Endothelial cell of hepatic sinusoid (primary cell): Measurements from ENCODE around the gene CCDC69.
"Not testable (repeated sequence)": the region's sequence is repeated elsewhere in the genome, so short reads cannot be mapped to it uniquely, and the experiment has no call there.

ENCODE experiments used
- in situ Hi-C: cut with HindIII; loops from 2 replicates; pipeline ENCODE4 v1.10.0; 2017; ENCODE audit warnings: low sequenced_read_pairs

The CCDC69 gene

DNA sequence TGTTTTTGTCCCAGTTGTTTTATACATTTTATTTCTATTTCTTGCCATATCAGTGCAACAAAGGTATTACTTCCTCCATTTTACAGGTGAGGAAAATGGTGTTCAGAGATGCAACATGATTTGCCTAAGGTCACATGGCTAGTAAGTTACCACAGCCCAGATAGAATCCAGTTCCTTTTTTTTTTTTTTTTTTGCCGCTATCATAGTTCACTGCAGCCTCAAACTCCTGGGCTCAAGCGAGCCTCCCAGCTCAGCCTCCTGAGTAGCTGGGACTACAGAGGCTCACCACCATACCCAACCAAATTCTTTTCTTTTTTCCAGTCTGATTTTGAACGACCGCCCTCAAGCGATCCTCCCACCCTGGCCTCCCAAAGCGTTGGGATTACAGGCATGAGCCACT, 480 bp upstream of the CCDC69 start:
- in situ Hi-C loops: no loop called here

DNA sequence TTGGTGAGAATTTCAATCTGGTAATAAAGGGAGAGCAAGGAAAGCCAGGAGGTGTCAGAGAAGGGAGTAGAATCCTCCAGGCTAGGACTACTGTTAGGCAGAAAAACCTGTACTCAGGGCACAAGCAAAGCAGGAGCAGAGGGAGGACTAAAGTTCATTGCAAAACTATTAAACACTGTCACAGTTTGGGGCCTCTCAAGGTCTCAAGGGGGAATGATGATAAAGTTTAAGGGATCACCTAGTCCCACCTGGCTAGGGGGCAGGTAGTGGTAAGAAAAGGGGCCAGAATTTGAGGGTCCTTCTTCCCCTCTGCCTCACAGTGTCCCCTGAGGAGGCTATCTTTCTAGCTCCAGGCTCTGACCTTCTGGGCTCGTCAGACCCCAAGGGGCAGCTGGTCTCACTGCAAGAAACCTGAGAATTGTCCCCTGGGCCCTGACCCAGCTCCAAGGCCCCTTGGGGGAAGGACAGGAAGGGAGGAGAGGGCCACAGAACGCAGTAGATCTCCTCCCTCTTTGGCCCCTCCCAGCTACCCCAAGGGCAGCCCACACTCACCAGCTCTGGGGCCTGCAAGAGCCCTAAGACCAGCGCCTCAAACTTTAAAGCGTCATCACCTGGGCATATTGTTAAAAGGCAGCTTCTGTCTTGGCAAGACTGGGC, 974 bp downstream of the CCDC69 start:
- in situ Hi-C loops: no loop called here

DNA sequence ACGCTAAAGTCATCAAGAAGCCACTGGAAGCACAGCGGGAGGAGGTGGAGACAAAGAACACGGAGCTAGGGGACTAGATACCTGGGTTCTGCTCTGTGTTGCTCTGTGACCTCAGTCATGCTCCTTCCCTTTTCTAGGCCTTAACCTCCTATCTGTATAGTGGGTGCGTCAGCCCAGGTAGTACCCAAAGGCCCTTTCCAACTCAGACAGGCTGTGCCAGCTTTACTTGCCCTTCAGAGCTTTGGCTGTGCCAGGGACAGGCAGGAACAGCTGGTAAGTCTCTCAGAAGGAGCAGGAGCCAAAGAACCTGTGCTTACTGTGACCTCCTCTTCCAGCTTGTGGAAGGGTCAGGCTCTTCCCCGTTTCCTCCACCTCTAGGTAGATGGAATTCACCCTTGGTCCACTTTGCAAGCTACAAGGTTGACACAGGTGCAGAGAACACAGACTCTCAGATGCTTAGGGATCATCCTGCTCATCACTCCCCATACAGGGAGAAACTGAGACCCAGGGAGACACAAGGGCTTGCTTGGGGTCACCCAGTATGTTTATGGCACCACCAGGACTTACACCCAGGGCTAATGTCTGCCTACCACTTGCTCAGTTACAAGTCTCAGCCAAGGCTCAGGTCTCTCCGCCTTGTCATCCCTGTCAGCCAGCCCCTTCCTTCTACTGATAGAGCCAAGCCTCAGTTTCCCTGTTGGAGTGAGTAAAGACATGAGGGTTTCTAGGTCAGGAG, 1.7 kb downstream of the CCDC69 start:
- in situ Hi-C loops: no loop called here

DNA sequence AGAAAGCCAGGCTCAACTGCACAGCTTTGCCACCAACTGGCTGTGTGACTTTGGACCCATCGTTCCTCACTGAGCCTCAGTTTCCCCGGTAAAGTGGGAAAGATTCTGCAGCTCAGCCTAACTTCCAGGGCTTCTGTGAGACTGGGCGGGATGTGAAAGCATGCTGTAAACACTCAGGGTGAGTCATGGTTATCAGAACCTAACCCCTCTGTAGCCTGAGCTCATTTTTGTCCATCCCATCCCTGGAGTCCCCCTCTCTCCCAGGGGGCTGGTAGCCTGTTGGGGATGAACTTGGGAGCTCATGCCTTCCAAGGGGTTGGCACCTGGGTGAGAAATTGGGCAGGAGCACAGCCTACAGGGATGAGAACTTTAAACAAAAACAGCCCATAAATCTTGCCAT, 2.3 kb downstream of the CCDC69 start:
- in situ Hi-C loops: no loop called here

DNA sequence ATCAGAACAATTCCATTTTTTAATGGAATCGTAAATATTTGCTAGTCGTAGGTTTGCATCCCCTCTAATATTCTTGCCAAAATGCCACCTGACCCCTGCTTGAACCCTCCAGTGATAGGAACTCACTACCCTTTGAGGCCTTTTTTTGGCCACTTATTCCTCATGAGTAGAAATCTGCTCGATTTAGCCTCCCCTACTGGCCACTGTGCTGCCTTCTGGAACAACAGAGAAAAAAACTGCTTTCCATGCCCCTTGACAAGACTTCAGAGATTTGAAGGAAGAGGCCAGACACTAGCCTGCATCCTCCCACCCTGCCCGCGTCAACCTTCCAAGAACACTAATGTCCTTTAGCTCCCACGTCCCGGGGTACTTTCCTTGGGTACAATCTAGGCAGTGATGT, 4.1 kb downstream of the CCDC69 start:
- in situ Hi-C loops: no loop called here

DNA sequence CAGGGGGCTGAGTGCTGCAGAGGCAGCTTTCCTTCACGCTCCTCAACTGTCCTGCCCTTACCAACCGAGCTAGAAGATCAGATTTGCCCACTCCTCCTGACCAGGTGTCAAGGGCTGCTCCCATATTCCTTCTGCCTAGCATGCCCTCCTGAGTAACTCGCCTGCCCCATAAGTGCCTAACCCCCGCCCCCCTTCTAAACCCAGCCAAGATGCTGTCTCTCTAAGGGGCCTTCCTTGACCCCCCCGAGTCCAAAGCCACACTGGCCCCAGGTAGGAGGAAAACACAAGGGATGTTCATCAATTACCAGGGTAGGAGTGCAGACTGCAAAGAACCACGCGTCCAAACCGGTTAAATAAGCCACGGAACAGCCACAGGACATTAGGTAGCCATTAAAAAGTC, 4.8 kb downstream of the CCDC69 start:
- in situ Hi-C loops: no loop called here

DNA sequence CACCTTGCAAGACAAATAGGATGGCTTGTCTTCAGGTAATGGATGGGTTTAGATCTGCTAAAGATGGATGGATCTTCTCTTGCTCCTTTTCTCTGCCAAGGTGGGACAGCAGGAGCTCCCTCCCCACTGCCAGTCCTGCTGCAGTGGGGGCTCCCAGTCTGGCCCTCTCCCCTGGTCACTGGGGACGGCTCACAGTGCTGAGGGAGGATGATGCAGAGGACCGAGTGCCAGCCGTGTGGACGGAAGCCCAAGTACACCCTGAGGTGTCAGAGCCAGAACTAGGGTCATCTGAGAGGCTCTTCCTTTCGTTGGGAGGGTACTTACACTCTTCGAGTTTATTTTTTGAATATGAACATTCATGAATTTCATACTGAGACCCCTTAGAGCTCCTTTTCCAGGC, 5.7 kb downstream of the CCDC69 start:
- in situ Hi-C loops: no loop called here

DNA sequence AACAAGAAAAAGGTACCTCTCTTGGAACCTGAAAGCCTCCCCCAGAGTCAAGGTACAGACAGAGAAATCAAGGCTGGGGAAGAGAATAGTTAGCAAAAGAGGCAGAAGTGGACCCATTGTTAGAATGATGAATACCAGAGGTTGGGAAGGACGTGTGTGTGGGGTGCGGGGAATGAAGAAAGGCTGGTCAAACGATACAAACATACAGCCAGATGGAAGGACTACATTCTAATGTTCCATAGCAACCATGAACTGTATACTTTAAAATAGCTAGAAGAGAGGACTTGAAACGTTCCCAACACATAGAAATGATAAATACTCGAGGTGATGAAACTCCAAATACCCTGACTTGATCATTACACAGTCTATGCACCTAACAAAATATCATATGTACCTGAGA, 7.1 kb downstream of the CCDC69 start:
- in situ Hi-C loops: no loop called here

DNA sequence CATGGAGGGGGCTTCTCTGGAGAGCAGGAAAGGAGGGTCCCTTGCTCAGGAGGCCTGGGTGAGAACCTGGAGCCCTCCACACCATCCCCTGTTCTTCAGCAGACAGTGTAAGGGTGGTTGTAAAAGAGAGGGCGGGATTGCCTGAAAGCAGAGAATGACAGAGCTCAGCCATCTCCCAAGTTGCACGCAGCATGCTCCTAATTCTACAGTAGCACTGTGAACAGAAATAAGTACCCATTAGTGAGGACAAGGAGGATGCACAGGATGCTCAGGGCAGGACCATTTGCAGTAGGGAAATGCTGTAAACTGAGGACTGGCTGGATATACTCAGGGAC, 8.4 kb downstream of the CCDC69 start:
- in situ Hi-C loops: no loop called here

DNA sequence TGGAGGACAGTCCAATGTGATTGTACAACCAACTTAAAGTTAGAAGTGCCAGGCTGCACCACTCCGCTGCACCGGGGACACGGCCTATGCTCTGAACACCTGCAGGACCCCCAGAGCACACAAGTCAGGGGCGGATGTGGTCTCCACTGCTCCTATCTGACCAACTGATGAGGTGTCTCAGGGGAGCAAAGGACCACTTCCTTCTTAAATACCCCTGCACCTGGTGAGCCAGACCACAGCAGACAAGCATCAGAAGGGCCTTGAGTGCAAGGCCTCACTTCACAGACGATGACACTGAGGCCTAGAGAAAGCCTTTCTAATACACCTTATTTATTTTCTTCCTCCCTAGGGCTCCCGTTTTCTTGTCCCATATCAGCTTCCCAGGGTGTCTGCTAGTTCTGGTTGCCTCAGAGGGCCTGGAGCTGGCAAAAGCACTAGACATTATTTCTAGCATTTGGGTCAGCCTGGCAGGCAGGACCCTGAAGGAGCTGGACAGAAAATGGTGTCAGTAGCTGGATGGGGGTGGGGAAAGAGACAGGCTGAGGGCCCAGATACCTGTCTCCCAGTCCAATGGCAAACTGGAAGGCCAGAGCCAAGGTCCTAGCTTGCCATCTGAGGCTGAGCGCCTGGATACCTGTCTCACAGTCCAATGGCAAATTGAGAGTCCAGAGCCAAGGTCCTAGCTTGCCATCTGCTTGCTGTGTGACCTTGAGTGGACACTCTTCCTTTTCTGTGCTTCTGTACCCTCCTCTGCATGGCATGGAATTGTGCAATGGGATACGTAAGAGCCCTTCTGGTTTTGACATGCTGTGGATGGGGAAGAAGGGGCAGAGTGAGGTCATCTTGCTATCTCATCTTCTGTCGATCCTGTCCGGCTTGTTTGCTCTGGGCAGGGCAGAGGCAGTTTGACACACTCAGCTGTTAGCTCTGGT, 9.0 kb downstream of the CCDC69 start:
- in situ Hi-C loops: no loop called here

DNA sequence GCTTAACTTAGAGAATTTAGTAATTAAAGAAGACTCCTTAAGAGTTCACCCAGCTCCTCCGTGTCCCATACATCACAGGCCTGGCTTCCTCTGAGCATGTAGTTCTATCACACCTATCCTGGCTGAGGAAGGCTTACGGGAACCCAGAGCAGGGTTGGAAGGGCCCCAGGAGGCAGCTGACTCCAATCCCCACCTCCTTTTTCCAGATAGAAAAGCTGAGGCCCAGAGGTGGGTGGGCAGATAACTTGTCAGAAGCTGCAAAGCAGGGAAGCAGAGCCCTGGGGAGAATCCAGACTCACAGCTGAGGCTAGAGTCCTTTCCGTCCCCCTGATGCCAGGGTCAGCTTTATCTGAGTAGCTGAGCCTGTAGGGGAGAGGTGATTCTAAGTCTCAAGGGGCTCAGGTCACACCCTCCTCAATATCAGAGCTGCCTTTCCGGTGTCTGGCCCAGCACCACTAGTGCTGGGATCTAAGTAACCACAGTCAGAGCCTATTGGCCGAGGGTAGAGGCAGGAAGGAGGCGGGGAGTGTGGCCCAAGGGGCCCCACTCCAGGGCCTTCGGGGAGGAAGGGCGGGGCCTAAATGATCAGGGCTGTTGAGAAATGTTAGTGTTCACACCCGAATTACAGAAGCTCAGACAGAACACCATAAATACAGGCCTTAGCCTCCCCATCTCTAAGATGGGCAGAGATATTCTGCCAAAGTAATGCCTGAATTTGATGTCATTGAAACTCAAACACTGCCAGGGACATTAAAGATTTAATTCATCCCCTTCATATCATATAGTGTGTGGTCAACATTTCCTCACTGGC, 9.9 kb downstream of the CCDC69 start:
- in situ Hi-C loops: no loop called here

DNA sequence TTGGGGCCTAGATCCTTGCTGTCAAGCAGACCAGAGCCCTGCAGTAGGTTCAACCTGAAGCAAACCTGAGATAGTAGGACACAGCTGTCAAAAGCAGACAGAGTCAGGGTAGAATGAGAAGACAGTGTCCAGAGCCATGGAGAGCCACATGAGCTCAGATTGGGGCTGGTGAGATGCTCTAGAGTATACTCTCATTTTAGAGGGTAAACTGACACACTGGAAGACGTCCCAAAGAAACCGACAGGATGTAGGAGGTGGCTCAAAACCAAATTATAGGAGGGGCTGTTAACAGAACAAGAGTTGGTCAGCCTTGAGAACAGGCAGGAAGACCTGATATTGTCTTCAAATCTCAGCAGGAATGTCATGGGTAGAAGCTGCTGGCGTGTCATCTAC, 11.5 kb downstream of the CCDC69 start:
- in situ Hi-C loops: no loop called here

DNA sequence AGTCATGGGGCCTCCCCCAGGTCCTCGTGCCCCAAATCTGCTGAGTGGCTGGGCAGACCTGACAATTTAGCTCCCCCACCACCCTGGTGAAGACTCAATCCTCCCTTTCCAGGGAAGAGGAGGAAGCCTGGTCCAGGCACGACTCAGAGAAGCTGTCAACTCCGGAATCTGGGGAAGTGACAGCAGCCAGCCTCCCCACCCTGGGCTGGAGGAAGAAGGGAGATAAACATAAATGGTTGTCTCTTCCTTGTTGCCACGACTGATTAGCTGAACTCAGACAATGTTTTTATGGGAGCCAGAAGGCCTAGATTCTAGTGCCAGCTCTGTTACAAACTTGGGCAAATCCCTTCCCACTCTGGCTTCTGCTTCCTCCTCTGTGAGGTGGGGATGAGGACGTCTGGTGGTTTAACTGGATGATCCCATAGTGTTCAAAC, 15.4 kb downstream of the CCDC69 start:
- in situ Hi-C loops: no loop called here

DNA sequence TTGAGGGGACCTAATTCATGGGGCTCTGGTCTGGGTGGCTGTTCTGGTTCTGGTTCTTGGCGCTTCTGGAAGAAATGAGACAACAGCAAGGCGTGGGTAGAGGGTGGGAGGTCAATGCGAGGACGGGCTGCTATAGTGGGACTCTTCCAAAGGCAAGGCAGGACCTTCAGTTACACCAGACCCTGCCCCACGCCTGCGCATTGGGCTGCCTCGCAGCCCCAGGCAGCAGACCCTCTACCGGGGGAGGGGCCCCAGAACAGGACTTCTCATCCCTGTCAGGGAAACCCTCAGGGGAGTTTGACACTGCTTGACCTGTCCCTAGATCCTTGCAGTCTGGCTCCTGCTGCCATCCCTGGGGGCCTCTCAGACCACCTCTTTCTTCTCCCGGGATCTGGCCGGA, 18.5 kb downstream of the CCDC69 start:
- in situ Hi-C loops: no loop called here

DNA sequence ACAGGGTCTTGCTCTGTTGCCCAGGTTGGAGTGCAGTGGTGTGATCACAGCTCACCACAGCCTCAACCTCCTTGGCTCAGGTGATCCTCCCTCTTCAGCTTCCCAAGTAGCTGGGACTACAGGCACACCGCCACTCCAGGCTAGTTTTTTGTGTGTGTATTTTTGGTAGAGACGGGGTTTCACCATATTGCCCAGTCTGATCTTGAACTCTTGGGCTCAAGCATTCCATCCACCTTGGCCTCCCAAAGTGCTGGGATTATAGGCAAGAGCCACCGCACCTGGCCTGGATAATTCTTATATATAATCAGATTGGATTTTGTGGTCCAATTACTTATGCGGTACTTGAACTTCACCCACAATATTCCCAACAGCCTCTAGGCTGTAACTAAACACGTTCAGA, 19.8 kb downstream of the CCDC69 start:
- in situ Hi-C loops: no loop called here

DNA sequence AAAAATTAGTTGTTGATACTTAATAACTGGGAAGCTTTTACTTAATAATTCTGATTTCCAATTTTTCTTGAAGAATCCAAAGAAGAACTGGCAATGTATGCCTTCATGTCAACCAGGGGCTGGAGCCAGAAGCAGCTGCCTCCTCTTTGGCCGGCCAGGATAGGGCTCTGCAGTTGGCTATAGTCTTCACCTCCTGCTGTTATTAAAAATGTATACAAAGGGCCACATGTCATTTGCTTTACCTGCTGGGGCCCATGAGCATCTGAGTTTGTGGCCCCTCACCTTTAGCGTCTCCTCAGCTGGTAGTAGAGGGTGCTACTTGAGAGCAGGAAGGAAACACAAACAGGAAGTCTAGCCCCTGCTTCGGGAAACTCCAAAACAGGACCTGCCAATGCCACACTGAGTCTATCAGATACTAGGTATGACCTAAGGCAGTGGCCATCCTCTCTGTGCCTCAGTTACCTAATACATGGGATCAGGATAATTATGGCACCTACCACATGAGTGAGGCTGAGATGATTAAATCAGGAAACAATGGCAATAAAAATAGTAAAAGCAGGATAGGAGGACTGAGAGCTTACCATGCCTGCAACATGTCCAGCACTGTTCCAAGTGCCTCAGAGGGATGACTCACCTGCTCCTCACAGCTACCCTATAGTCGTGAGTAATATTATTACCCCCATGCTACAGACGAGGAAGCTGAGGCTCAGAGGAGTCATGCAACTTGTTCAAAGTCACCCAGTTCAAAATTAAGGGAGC, 21.3 kb downstream of the CCDC69 start:
- in situ Hi-C loops: no loop called here

DNA sequence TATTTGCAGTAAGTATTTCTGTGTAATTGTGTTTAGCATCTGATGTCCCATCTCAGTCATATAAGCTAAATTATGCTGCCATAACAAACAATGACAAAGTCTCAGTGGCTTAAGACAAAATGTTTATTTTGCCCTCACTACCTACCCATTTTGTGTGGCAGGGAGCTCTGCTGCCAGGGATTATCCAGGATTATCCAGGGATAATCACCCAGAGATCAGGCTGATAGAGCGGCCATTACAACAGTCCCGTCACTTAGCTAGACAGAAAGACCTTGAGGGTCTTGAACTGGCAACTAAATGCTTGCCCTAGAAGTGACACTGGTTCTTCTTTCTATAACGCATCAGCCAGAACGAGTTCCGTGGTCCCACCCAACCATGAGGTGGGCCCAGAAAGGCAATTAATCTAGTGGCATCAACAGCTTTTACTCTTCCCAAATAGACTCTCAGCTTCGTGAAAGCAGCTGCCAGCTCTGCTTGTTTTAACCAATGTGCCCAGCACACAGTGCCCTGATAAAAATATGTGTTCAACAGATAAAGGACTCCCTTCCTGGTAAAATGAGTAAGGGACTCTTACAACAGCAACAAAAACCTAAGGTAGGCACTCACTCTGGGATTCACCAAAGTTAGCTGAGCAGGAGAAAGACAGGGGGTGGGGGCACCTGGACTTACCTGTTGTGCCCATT, 22.8 kb downstream of the CCDC69 start:
- in situ Hi-C loops: no loop called here

DNA sequence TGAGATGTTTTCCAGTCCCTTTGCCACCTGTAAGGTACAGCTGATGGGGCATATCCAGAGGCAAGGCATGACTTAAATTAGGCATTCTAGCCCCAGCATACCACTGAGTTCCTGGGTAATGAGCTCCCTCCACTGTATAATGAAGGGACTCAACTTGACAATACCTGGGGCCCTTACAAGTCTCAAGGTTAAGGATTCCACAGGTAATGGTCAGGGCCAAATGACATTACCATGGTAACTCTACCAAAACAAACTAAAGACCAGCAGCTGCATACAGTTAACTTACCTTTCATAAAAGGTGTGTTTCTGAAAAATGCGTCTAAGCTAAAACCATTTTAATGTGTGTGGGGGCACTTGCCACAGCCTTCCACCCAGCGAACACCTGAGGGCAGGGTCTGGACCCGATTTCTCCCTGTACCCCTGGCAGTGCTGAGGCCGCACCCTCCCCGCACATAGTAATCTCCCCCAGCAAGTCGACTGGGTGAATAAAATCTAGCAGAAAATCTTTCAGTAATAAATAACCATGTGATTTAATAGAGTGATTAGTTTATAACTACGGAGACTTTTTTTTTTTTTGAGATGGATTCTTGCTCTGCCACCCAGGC, 24.2 kb downstream of the CCDC69 start:
- in situ Hi-C loops: no loop called here

DNA sequence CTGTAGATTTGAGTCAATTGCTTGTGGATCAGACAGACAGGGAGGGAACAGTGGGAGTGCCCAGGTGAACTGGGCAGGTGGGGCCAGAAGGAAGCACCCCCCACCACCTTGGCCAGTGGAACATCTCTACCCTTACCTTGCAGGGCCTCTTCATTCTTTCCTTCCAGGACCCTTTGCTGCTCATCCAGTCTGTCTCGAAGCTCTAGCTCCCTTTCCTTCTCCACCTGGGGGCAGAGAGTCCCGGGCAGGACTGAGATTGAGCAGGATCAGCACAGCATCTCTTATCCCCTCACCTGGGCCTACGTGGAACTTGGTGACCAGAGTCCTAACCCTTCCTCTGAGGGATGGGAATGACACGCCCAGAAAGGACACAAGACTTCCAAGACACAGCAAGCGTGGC, 25.0 kb downstream of the CCDC69 start:
- in situ Hi-C loops: no loop called here

DNA sequence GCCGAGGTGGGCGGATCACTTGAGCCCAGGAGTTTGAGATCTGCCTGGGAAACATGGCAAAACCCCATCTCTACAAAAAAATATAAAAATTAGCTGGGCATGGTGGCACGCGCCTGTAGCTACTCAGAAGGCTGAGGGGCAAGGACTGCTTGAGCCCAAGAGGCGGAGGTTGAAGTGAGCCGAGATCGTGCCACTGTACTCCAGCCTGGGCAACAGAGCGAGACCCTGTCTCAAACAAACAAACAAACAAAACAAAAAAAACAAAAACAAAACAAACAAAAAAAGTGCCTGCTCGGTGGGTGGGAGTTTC, 26.6 kb downstream of the CCDC69 start:
- in situ Hi-C loops: not testable (repeated sequence)
